SK-N-SH treated with all-trans-retinoic acid at 6 μM for 48 hours (cell line): ENCODE results near the gene SLC4A4.

Experiments used
- ATAC-seq: fragments of 200-7000 bp; cut with Tn5 transposase; 3 replicates; pipeline ENCODE4 v1.9.1; 2020; ENCODE audit warnings: mild to moderate bottlenecking, moderate library complexity
- ARNTL ChIP-seq: fragments of 450-650 bp; formaldehyde crosslinking; IDR thresholded peaks from 2 replicates; pipeline ENCODE4 v1.5.0; 2020; ENCODE audit warnings: low read depth, mild to moderate bottlenecking, moderate library complexity, borderline replicate concordance
- BACH2 ChIP-seq: fragments of 250-450 bp; sonication (Bioruptor Pico); IDR thresholded peaks from 2 replicates; pipeline ENCODE4 v1.9.0; 2021; ENCODE audit warnings: mild to moderate bottlenecking, borderline replicate concordance
- CSDC2 ChIP-seq: fragments of 250-450 bp; sonication (Bioruptor Pico); IDR thresholded peaks from 2 replicates; pipeline ENCODE4 v1.5.0; 2020; ENCODE audit warnings: mild to moderate bottlenecking, moderate library complexity
- ESRRG ChIP-seq: fragments of 250-450 bp; sonication (Bioruptor Pico); IDR thresholded peaks from 2 replicates; pipeline ENCODE4 v1.6.1; 2021; ENCODE audit warnings: mild to moderate bottlenecking
- GLIS3 ChIP-seq: fragments of 250-450 bp; sonication (Bioruptor Pico); IDR thresholded peaks from 2 replicates; pipeline ENCODE4 v1.5.0; 2020; ENCODE audit warnings: mild to moderate bottlenecking, moderate library complexity
- ISL1 ChIP-seq: fragments of 250-450 bp; sonication (Bioruptor Pico); IDR thresholded peaks from 2 replicates; pipeline ENCODE4 v2.1.2; 2022; ENCODE audit warnings: mild to moderate bottlenecking, moderate library complexity
- OSR1 ChIP-seq: fragments of 250-450 bp; sonication (Bioruptor Pico); IDR thresholded peaks from 2 replicates; pipeline ENCODE4 v1.8.0; 2022; ENCODE audit warnings: moderate library complexity, mild to moderate bottlenecking, inconsistent platforms
- PATZ1 ChIP-seq: fragments of 250-450 bp; sonication (Bioruptor Pico); IDR thresholded peaks from 2 replicates; pipeline ENCODE4 v1.8.0; 2020; ENCODE audit warnings: mild to moderate bottlenecking, moderate library complexity, borderline replicate concordance
- PPARA ChIP-seq: fragments of 250-450 bp; sonication (Bioruptor Pico); IDR thresholded peaks from 2 replicates; pipeline ENCODE4 v1.5.0; 2020; ENCODE audit warnings: mild to moderate bottlenecking, borderline replicate concordance
- RARB ChIP-seq: fragments of 250-450 bp; sonication (Bioruptor Pico); IDR thresholded peaks from 2 replicates; pipeline ENCODE4 v1.8.0; 2021; ENCODE audit warnings: mild to moderate bottlenecking, moderate library complexity
- SNAI2 ChIP-seq: fragments of 250-450 bp; sonication (Bioruptor Pico); IDR thresholded peaks from 2 replicates; pipeline ENCODE4 v1.5.0; 2020; ENCODE audit warnings: mild to moderate bottlenecking, moderate library complexity
- TCF4 ChIP-seq: fragments of 250-450 bp; sonication (Bioruptor Pico); IDR thresholded peaks from 2 replicates; pipeline ENCODE4 v1.8.0; 2021; ENCODE audit warnings: mild to moderate bottlenecking, moderate library complexity, borderline replicate concordance
- TOX ChIP-seq: fragments of 250-450 bp; sonication (Bioruptor Pico); IDR thresholded peaks from 2 replicates; pipeline ENCODE4 v1.8.0; 2021; ENCODE audit warnings: mild to moderate bottlenecking, moderate library complexity, borderline replicate concordance
- TSHZ2 ChIP-seq: fragments of 250-450 bp; sonication (Bioruptor Pico); IDR thresholded peaks from 2 replicates; pipeline ENCODE4 v1.5.0; 2020; ENCODE audit warnings: mild to moderate bottlenecking, moderate library complexity
- ZC3H10 ChIP-seq: fragments of 250-450 bp; sonication (Bioruptor Pico); IDR thresholded peaks from 2 replicates; pipeline ENCODE4 v1.5.1; 2021; ENCODE audit warnings: mild to moderate bottlenecking, moderate library complexity
- ZFP30 ChIP-seq: fragments of 450-650 bp; formaldehyde crosslinking; IDR thresholded peaks from 2 replicates; pipeline ENCODE4 v1.5.0; 2022; ENCODE audit warnings: mild to moderate bottlenecking, moderate library complexity
- ZNF565 ChIP-seq: fragments of 450-650 bp; formaldehyde crosslinking; conservative IDR thresholded peaks from 2 replicates; pipeline ENCODE4 v1.5.0; 2020; ENCODE audit warnings: low read depth, mild to moderate bottlenecking, moderate library complexity
- ZNF70 ChIP-seq: fragments of 450-650 bp; formaldehyde crosslinking; IDR thresholded peaks from 2 replicates; pipeline ENCODE4 v1.5.0; 2020; ENCODE audit warnings: mild to moderate bottlenecking, moderate library complexity
- ZNF8 ChIP-seq: fragments of 450-650 bp; formaldehyde crosslinking; IDR thresholded peaks from 2 replicates; pipeline ENCODE4 v1.5.0; 2020; ENCODE audit warnings: mild to moderate bottlenecking, moderate library complexity
- TF ChIP-seq, protein P1 (sequence below): fragments of 250-450 bp; sonication (Bioruptor Pico); IDR thresholded peaks from 2 replicates; pipeline ENCODE4 v1.8.0; 2021; ENCODE audit warnings: low read depth, mild to moderate bottlenecking, moderate library complexity, borderline replicate concordance
- TF ChIP-seq, protein P2 (sequence below): fragments of 250-450 bp; sonication (Bioruptor Pico); IDR thresholded peaks from 2 replicates; pipeline ENCODE4 v1.5.1; 2021; ENCODE audit warnings: mild to moderate bottlenecking, moderate library complexity

SLC4A4 gene

DNA sequence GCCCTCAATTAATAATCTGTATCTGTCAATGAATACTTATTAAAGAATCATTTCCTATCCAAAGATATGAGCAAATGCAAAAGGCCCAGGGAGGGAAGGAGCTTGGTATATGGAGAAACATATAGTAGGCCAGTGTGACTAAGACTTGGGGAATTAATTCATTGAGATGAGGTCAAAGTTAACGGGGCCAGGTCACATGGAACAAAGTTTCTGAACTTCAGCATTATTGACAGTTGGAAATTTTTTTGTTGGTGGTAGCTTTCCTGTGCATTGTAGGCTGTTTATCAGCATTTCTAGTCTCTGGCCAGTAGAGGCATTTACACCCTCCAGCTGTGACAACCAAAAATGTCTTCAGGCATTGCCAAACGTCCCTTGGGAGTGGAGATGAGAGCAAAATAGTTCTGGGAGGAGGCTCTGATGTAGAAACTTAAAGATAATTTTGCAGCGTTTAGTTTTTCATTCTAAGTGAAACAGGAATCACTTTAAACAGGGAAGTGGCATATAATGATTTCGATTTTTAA lies 202.0 kb downstream of the SLC4A4 start:
- TF ChIP-seq TCF4 (CRISPR knock-in tag) (no peak), GLIS3 (no peak), ZC3H10 (CRISPR knock-in tag) (no peak), SNAI2 (CRISPR knock-in tag) (no peak), ZNF70 (CRISPR knock-in tag) (no peak), PPARA (CRISPR knock-in tag) (no peak), ESRRG (CRISPR knock-in tag) (no peak), BACH2 (no peak), RARB (CRISPR knock-in tag) (no peak), PATZ1 (CRISPR knock-in tag) (no peak), ISL1 (CRISPR knock-in tag) (no peak)
- ATAC-seq = no peak

- no peak for ATAC-seq
- no peak for TF ChIP-seq PPARA (CRISPR knock-in tag)
- no peak for TF ChIP-seq TOX (CRISPR knock-in tag)
- no peak for TF ChIP-seq TSHZ2 (CRISPR knock-in tag)
- TF ChIP-seq ESRRG (CRISPR knock-in tag) = no peak
- TF ChIP-seq PATZ1 (CRISPR knock-in tag) = no peak
- TF ChIP-seq CSDC2 (CRISPR knock-in tag) = no peak
- no peak for TF ChIP-seq RARB (CRISPR knock-in tag)
- no peak for TF ChIP-seq BACH2
- TF ChIP-seq, protein P1, sequence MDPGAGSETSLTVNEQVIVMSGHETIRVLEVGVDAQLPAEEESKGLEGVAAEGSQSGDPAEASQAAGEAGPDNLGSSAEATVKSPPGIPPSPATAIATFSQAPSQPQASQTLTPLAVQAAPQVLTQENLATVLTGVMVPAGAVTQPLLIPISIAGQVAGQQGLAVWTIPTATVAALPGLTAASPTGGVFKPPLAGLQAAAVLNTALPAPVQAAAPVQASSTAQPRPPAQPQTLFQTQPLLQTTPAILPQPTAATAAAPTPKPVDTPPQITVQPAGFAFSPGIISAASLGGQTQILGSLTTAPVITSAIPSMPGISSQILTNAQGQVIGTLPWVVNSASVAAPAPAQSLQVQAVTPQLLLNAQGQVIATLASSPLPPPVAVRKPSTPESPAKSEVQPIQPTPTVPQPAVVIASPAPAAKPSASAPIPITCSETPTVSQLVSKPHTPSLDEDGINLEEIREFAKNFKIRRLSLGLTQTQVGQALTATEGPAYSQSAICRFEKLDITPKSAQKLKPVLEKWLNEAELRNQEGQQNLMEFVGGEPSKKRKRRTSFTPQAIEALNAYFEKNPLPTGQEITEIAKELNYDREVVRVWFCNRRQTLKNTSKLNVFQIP (CRISPR knock-in tag) = no peak
These were observed 202.7 kb downstream of the SLC4A4 start for GRCh38 chr4:71541541-71541940.

DNA sequence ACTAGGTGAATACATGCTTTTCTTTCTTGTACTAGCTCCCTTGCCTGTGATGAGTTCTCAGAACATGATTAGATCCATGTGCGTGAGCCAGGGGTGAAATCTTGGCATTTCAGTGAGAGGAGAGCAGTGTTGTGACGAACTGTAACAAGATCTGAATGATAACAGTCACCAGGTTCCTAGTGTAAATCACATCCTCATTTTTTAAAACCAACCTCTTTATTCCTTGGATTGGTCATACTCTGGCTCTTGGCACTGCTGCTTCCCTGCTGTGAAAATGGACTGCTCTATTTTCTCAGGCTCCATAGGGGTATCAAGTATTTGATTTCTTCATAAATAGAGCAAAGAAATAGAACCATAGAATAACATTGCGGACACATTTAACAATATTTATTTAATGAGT lies 206.3 kb downstream of the SLC4A4 start:
- no peak for ATAC-seq
- TF ChIP-seq, protein P1 (CRISPR knock-in tag) = no peak
- TF ChIP-seq PATZ1 (CRISPR knock-in tag) (no peak), ISL1 (CRISPR knock-in tag) (no peak), CSDC2 (CRISPR knock-in tag) (no peak), ARNTL (CRISPR knock-in tag) (no peak), TOX (CRISPR knock-in tag) (no peak), PPARA (CRISPR knock-in tag) (no peak), ZNF70 (CRISPR knock-in tag) (no peak), ZNF565 (no peak), BACH2 (no peak), ZFP30 (CRISPR knock-in tag) (no peak), SNAI2 (CRISPR knock-in tag) (no peak), OSR1 (no peak), ZNF8 (CRISPR knock-in tag) (no peak), GLIS3 (no peak), RARB (CRISPR knock-in tag) (no peak)
- TF ChIP-seq, protein P2, sequence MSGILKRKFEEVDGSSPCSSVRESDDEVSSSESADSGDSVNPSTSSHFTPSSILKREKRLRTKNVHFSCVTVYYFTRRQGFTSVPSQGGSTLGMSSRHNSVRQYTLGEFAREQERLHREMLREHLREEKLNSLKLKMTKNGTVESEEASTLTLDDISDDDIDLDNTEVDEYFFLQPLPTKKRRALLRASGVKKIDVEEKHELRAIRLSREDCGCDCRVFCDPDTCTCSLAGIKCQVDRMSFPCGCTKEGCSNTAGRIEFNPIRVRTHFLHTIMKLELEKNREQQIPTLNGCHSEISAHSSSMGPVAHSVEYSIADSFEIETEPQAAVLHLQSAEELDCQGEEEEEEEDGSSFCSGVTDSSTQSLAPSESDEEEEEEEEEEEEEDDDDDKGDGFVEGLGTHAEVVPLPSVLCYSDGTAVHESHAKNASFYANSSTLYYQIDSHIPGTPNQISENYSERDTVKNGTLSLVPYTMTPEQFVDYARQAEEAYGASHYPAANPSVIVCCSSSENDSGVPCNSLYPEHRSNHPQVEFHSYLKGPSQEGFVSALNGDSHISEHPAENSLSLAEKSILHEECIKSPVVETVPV = no peak
